NCI-H446 (cell line): ENCODE data around the gene UPK3A.

Experiments used
- DNase-seq, 2 experiments: peaks; one replicate each; lab custom pipeline; 2025; lab: John Stamatoyannopoulos, UW

The UPK3A gene

DNA sequence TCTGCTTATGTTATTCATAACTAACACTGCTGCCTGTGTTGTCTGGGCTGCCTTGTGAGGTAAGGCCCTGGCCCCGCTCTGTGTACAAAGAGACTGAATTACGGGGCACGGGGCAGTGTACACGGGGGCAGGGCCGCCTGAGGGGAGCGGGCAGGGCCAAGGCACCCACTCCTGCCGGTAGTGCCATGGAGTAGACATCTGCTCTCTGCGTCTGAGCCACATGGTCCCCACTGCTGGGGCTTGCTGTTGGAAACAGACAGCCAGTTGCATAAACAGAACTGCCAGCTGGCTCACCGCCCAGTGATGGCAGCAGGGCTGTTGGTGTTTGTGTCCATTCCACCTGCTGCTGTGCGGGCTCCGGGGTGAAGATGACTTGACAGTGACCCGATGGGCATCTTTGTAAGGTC is 44.8 kb downstream of the UPK3A start:
- peak; percentile 83 to 95 for DNase-seq

DNA sequence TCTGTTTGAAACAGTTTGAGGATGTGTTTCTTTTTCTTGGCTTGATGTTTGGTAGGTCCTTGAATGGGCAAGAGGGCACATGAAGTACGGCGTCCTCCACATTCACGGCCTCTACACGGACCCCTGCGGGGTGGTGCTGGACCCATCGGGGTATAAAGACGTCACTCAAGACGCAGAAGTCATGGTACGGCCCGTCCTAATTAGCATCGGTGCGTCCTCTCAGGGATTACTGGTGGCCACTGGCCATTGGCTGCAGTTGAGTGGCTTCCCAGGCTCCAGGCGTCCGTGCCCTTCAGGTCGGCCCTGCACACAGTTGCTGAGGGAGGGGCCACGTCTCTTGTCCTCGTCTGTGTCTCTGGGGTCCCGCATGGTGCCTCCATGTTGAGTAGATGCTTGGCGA is 45.8 kb downstream of the UPK3A start:
- no peak for DNase-seq

DNA sequence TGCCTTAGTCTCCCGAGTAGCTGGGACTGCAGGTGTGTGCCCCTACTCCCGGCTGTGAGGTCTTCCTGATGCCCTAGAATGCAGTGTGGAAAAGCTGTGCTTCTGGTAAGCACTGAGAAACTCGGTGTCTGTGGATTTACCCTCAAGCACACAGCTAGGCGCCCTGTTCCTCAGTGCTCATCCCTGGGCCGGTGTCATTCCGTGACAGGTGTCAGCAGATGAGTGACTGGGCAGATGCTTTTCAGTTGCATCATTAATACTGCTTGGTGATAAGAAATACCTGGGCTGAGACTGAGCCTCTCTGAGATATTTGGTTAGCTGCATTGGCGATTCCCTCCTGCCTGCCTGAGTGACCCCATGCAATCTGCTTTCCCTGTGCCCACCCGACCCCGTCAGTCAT is 46.7 kb downstream of the UPK3A start:
- DNase-seq = no peak

DNA sequence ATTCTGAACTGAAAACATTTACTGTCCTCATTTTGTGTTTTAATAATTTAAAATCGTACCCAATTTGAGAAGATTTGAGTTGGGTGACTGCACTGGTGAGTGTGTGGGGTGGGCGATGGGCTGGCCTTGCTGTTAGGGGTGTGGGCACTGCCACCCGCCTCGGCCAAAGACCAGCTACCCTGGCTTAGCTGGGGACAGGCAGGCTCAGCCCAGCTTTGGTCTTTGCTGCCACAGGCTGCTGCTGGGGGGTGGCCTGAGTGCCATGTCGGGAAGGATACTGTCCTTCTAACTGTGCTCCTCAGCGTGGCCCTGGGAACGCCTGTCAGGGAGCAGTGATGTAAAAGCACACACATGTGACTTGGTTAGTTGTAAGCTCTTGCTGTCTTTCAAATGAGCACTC is 47.3 kb downstream of the UPK3A start:
- DNase-seq = no peak

DNA sequence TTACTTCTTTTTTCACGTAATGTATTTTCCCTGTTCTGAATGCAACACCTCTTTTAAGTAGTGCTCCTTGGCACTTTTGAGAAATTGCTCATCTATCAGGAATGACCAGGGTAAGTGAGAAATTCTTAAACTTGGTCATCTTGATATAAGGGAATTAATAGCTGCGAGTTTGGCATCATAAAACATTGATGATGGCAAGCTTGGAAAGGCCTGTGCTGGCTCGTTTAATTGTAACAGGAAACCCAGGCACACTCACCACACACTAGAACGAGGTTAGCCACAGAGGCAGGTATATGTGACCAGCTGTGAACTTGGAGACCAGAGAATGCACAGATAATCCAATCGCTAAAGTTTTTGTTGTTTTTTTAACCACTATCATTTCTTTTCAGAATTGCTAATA is 49.3 kb downstream of the UPK3A start:
- DNase-seq = no peak

DNA sequence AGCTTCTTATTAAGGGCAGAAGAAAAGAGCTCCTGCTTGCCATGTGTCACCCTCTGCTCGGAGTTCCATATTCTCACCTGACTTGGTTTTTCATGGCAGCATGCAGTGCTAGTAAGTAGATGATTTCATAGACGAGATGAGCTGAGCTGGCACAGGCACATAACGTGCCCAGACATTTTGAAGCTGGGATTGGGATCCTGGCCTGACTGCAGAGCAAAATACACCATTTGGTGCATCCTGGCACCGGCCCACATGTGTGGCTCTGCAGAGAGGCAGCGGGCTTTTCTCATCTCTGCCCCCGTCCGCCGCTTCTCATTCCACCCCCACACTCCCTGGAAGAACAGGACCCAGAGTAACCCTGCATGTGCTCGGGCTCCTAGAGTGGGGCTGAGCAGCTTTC is 49.8 kb downstream of the UPK3A start:
- peak; percentile 78 to 92 for DNase-seq

DNA sequence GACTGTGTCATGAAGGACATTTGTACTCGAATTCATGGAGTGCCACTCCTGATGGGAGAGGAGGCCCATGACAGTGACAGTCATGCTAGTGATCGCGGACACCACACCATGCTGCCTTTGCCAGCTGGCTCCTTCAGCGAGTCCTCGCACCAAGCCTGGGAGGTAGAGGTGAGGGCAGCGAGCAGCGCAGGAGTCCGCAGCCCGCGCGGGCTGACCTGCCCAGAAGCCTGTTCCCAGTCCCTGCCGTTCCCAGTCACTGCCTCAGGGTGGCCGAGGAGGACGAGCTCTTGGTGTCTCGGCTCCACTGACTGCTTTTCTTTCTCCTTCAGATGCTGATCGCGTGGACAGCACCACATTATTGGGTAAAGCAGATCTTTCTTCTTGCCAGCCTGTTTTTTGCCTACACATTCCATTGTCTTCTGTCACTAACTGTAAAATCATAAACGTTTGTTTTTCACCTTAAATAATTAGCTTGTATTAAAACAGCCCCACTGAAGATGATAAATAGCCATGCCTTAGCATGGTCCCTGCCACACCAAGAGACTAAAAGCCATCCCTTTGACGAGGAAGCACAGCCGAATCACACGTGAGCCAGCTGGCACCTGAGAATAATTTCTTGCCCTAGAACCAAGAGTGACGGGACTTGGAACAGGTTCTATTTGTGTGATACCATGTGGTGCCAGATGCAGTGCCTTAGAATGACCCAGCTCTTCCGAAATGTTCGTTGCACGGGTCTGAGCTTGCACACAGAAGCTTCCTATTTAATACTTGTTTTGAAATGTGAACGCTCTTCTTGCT is 50.5 kb downstream of the UPK3A start:
- peak; percentile 36 to 66 for DNase-seq

DNA sequence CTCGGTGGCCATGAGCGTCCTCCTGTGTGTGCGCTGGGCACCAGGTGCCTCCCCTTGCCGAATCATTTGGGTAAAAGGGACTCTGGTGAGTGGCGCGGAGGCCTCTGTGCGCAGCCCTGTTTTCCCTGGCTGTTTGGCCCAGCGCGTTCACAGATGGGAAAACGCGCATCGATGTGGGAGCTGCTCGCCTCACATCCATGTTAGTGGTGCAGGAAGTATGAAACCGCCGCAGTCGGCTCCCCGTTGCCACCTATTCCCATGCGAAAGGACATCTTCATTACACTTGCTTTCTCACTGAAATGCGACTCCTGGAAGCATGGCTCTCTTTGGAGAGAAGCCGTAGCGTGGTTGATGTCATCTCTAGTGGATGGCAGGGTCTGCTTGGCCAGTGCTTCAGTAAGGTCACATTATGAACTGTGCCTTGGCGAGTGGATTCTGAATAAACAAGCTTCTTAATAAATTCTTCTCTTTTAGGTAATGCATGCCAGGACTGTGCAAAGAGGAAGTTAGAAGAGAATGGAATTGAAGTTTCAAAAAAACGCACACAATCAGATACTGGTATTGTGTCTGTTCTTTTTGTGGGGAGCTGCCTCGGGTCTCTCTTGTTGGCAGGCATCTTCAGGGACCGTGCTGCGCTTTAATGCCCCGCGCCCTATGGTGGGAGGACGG is 51.2 kb downstream of the UPK3A start:
- no peak for DNase-seq

DNA sequence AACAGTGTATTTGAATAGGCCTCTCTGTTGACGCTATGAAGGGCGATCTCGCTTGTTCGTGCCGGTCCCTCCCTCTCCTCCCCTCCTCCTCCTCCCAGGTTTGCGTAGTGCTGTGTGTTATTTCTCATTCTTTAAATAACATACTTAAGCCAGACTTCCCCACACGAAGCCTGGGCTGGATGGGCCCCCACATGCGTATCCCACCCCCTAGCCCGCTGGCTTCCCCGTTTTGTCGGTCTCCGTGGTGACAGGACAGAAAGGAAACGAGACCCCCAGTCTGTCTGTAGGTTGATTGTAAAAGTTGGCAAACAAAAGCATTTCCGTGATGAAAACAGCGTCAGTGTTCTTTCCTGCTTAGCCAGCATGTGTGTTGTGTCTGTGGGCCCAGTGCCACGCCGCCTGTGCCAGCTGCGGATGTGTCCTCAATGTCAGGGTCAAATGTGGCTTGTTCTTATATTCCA is 52.3 kb downstream of the UPK3A start:
- DNase-seq = peak; percentile 40 to 61

DNA sequence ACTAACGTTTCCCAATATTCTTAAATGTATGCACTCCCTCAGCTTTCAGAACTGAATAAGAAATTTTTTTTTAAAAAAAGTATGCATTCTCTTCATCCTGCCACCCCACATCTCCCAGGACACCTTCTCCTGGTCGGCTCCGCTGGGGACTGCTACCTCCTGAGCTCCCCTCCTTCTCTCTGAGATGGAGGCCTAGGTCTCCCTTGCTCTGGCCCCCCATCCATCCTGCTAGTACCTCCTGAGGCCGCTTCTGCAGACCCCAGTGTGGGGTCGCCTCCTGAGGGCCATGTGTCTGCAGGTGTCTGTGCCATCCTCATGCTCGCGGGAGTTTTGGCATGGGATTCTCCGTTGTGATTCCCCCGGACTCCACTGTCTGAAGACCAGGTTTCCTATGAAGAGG is 52.8 kb downstream of the UPK3A start:
- DNase-seq = no peak

DNA sequence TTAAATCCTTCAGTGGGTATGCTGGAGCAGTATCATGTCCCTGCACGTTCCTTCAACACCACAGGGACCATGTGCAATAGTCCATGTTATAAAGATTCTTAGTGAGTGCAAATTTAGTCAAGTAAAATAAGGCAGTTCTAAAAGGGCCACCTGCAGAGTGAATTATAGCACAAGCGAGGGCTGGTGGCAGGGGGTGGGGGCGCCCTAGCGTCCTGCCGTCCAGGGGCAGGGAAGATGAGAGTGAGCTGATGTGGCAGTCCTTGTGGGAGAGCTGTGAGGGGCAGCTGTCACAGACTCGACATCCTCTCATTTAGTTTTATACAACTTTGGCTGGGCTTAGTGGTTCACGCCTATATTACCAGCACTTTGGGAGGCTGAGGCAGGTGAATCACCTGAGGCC is 54.0 kb downstream of the UPK3A start:
- no peak for DNase-seq

DNA sequence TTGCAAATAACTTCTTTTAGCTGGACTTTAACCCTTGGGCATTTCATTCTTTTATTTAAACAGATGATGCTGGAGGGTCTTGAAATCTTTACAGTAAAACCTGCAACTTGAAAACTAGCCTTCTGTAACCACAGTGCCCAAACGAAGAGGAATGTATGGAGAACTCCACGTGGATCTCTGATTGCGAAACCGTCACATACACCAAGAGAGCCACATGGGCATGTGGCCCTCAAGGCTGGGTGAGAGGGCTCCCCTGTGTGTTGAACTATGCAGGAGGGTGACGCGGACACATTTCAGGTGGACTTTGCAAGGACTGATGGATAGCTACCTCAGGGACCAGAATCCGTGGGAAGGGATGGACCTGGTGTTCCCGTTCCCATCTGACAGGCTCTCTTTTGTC is 55.6 kb downstream of the UPK3A start:
- no peak for DNase-seq

DNA sequence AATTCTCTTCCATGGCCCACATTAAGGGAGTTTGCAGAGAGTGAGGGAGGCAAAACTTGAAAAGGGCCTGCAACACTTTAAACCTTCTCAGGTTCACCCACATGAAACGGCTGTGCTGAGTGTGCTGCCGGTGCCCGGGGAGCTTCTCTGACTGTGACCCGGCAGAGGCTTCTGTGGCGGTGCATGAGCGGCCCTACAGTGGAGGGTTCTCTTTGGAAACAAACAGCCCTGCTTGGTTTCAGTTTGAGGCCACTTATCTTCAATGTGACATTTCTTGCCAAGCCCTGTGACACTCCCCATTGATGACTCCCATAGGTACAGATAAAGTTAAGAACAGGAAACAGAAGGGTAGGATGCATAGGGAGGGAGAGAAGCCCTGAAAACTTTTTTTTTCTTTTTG is 56.7 kb downstream of the UPK3A start:
- DNase-seq = no peak

DNA sequence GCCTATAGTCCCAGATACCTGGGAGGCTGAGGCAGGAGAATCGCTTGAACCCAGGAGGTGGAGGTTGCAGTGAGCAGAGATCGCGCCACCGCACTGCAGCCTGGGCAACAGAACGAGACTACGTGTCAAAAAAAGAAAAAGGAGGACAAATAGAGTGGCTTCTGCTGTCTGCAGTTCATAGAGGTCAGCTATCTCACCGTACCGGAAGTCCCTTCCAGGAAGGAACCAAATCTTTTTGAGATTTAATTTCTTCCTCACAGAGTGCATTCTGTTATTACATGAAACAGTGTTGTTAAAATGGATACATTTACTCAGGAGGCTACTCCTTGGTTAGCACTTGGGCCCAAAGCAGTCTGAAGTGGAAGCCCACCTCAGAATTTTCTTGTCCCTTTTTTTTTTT is 58.4 kb downstream of the UPK3A start:
- no peak for DNase-seq

DNA sequence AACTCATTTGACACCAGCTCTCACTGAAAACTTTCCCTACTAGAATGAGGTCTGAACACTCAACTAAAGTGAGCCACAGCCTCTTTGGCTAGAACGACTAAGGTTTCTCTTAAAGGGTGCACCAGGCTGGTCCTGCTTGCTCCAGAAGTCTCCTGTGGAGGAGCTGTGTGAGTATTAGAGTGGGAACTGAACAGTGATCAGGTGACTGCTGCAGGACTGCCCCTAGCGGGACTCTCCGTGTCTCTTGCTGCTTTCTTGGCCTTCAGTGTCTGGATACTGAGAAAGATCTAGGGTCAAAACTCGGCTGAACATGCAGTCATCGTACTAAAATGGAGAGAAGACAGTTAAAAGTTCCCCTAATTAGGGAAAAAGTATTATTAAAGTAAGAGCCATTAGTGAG is 59.6 kb downstream of the UPK3A start:
- DNase-seq = no peak
